Activated CD8-positive, alpha-beta T cell treated with anti-CD3 and anti-CD28 coated beads, Interleukin-2, amount 10 ng/mL, durations not matched to agents 7 days and 5 days (primary cell): ENCODE results near the gene DES. TPM values are rescaled to one million over a fixed set of nuclear protein-coding genes. Genes with fewer than 3 reads are reported as not detected.

Experiments
- ATAC-seq: fragments of 150-1000 bp; cut with Tn5 transposase; one replicate; pipeline ENCODE4 v1.10.0; 2021; ENCODE audit warnings: moderate library complexity
- CTCF ChIA-PET: fragments of 350-600 bp; sonication (Branson Sonifier 250); formaldehyde crosslinking; loops from one replicate; lab custom pipeline; 2021; ENCODE audit warnings: antibody characterized with exemption; lab: Charles Lee
- POLR2A ChIA-PET: fragments of 350-600 bp; sonication (Branson Sonifier 250); formaldehyde crosslinking; loops from one replicate; lab custom pipeline; 2021; ENCODE audit warnings: antibody characterized with exemption; lab: Charles Lee
- DNase-seq: peaks from one replicate; pipeline ENCODE4 v3.0.0-alpha.2; 2020
- H3K27ac Mint-ChIP-seq: one replicate; pipeline ENCODE4 v1.8.0; 2021; ENCODE audit warnings: mild to moderate bottlenecking, mixed read lengths
- H3K27me3 Mint-ChIP-seq: one replicate; pipeline ENCODE4 v1.8.0; 2021; ENCODE audit warnings: low read depth, mixed read lengths
- H3K36me3 Mint-ChIP-seq: one replicate; pipeline ENCODE4 v1.8.0; 2021; ENCODE audit warnings: low read depth, mixed read lengths
- H3K4me1 Mint-ChIP-seq: one replicate; pipeline ENCODE4 v1.8.0; 2021; ENCODE audit warnings: low read depth, mixed read lengths
- H3K4me3 Mint-ChIP-seq: one replicate; pipeline ENCODE4 v1.8.0; 2021; ENCODE audit warnings: mild to moderate bottlenecking, mixed read lengths
- H3K9me3 Mint-ChIP-seq: one replicate; pipeline ENCODE4 v1.8.0; 2022; ENCODE audit warnings: mixed read lengths; ENCODE audit not compliant: insufficient read depth
- total RNA-seq, 2 experiments: library from RNA; stranded (reverse); gene quantifications; one replicate each; pipeline ENCODE4 v1.2.3, GENCODE V29; 2021

Gene DES
- total RNA-seq, 2 experiments from 2014 or later: not detected

GRCh38 chr2:219472629-219473187, 54.5 kb downstream of the DES start:
- Mint-ChIP-seq H3K4me1 (peaks cover 5% of the 10 kb centered on the region), H3K27me3 (peaks cover 2% of the 10 kb centered on the region), H3K27ac (no peak overlapping the region), H3K36me3 (no peaks in the 10 kb centered on the region), H3K9me3 (no peaks in the 10 kb centered on the region), H3K4me3 (no peak overlapping the region)
- ATAC-seq (no peak), DNase-seq (no peak)
- ChIA-PET CTCF (interaction anchor here (1.1 kb wide), 1 partner anchor 13 kb away, joined by 3 read pairs; no protein-coding TSS in a partner anchor), POLR2A (interaction anchor here (1.2 kb wide), 1 partner anchor 11 kb away, joined by 3 read pairs; no protein-coding TSS in a partner anchor)

- CTCF ChIA-PET: interaction anchor here (1.1 kb wide), 1 partner anchor 13 kb away, joined by 3 read pairs; no protein-coding TSS in a partner anchor
- peaks cover 2% of the 10 kb centered on the region for H3K27me3 Mint-ChIP-seq
- POLR2A ChIA-PET: interaction anchor here (1.2 kb wide), 1 partner anchor 10 kb away, joined by 3 read pairs; no protein-coding TSS in a partner anchor
Measured at GRCh38 chr2:219473511-219473910, 55.3 kb downstream of the DES start.

GRCh38 chr2:219474285-219475060, 56.3 kb downstream of the DES start:
- ATAC-seq (no peak), DNase-seq (no peak)
- ChIA-PET POLR2A (interaction anchor here (0.6 to 1.0 kb wide), 2 partner anchors 13 to 469 kb away, joined by 3 to 4 read pairs; no protein-coding TSS in a partner anchor), CTCF (interaction anchor here (1.0 to 5.4 kb wide), 4 partner anchors 16 to 86 kb away, joined by 3 to 42 read pairs (median 6); no protein-coding TSS in a partner anchor)
- Mint-ChIP-seq H3K4me3 (no peak overlapping the region), H3K27me3 (peaks cover 2% of the 10 kb centered on the region), H3K36me3 (no peaks in the 10 kb centered on the region), H3K9me3 (no peaks in the 10 kb centered on the region), H3K27ac (no peak overlapping the region), H3K4me1 (peaks cover 5% of the 10 kb centered on the region)

More at GRCh38 chr2:219473511-219473910, 55.3 kb downstream of the DES start:
- Mint-ChIP-seq H3K36me3 (no peaks in the 10 kb centered on the region), H3K27ac (no peak overlapping the region), H3K4me1 (peaks cover 5% of the 10 kb centered on the region), H3K4me3 (no peak overlapping the region), H3K9me3 (no peaks in the 10 kb centered on the region)
- DNase-seq (no peak), ATAC-seq (no peak)

- POLR2A ChIA-PET: no interaction called here
- ATAC-seq: no peak
Measured at GRCh38 chr2:219475278-219475677, 57.1 kb downstream of the DES start.

GRCh38 chr2:219475697-219476651, 57.8 kb downstream of the DES start:
- no peaks in the 10 kb centered on the region for H3K9me3 Mint-ChIP-seq
- no peaks in the 10 kb centered on the region for H3K36me3 Mint-ChIP-seq
- H3K27ac Mint-ChIP-seq: no peak overlapping the region
- ChIA-PET POLR2A (no interaction called here), CTCF (interaction anchor here (0.7 to 5.4 kb wide), 16 partner anchors 8 to 87 kb away, joined by 3 to 42 read pairs (median 5); partner anchors contain the start of gene GMPPA)
- H3K4me3 Mint-ChIP-seq: no peak overlapping the region
- H3K4me1 Mint-ChIP-seq: peaks cover 5% of the 10 kb centered on the region
- ATAC-seq (peak; percentile 83), DNase-seq (peak; percentile 75)
- peaks cover 2% of the 10 kb centered on the region for H3K27me3 Mint-ChIP-seq

More at GRCh38 chr2:219475278-219475677, 57.1 kb downstream of the DES start:
- peaks cover 5% of the 10 kb centered on the region for H3K4me1 Mint-ChIP-seq
- H3K4me3 Mint-ChIP-seq: no peak overlapping the region
- peaks cover 2% of the 10 kb centered on the region for H3K27me3 Mint-ChIP-seq
- CTCF ChIA-PET: interaction anchor here (0.8 to 5.4 kb wide), 9 partner anchors 9 to 87 kb away, joined by 3 to 42 read pairs (median 4); partner anchors contain the start of gene GMPPA
- H3K36me3 Mint-ChIP-seq: no peaks in the 10 kb centered on the region
- no peak overlapping the region for H3K27ac Mint-ChIP-seq
- DNase-seq: no peak
- H3K9me3 Mint-ChIP-seq: no peaks in the 10 kb centered on the region

Other genes with a start within 250 kb of the DES start
- 1 to 10 TPM; 2.0 to 2.2 TPM for gene SLC23A3, start 248.3 kb upstream of the DES start, total RNA-seq
- 10 to 100 TPM; 75.1 to 81.4 TPM for gene CNPPD1, start 241.5 kb upstream of the DES start, total RNA-seq
- gene RETREG2, start 240.1 kb upstream of the DES start, total RNA-seq: 100 to 1,000 TPM; 104 to 111 TPM
- gene ZFAND2B, start 211.6 kb upstream of the DES start, total RNA-seq: 10 to 100 TPM; 57.0 to 59.5 TPM
- gene ABCB6, start 199.4 kb upstream of the DES start, total RNA-seq: 10 to 100 TPM; 11.6 to 11.9 TPM
- 10 to 100 TPM; 51.7 to 53.8 TPM for gene ATG9A, start 188.7 kb upstream of the DES start, total RNA-seq
- gene ANKZF1, start 188.6 kb upstream of the DES start, total RNA-seq: 100 to 1,000 TPM; 106 to 114 TPM
- gene GLB1L, start 172.9 kb upstream of the DES start, total RNA-seq: 1 to 10 TPM; 3.4 to 4.0 TPM
- gene STK16, start 172.9 kb upstream of the DES start, total RNA-seq: 10 to 100 TPM; 31.2 to 31.5 TPM
- not detected for gene TUBA4B, start 165.1 kb upstream of the DES start, total RNA-seq
- gene TUBA4A, start 164.5 kb upstream of the DES start, total RNA-seq: 100 to 1,000 TPM; 286 to 292 TPM
- gene DNAJB2, start 139.0 kb upstream of the DES start, total RNA-seq: 10 to 100 TPM; 43.5 to 51.1 TPM
- gene PTPRN, start 109.0 kb upstream of the DES start, total RNA-seq: under 1 TPM in 1 of 2 experiments, not detected in 1; 0.16 TPM
- gene RESP18, start 85.6 kb upstream of the DES start, total RNA-seq: not detected
- 10 to 100 TPM; 58.1 to 59.7 TPM for gene DNPEP, start 30.5 kb upstream of the DES start, total RNA-seq
- gene SPEG, start 16.5 kb downstream of the DES start, total RNA-seq: 10 to 100 TPM; 10.8 to 11.6 TPM
- 10 to 100 TPM; 37.8 to 41.2 TPM for gene GMPPA, start 80.5 kb downstream of the DES start, total RNA-seq
- not detected for gene ASIC4, start 96.1 kb downstream of the DES start, total RNA-seq
- 1 to 10 TPM; 7.1 to 7.3 TPM for gene CHPF, start 125.4 kb downstream of the DES start, total RNA-seq
- gene TMEM198, start 125.7 kb downstream of the DES start, total RNA-seq: under 1 TPM; 0.47 to 0.60 TPM
- under 1 TPM; 0.18 to 0.45 TPM for gene OBSL1, start 153.2 kb downstream of the DES start, total RNA-seq
- not detected for gene INHA, start 153.9 kb downstream of the DES start, total RNA-seq
- 10 to 100 TPM; 30.0 to 33.1 TPM for gene STK11IP, start 179.5 kb downstream of the DES start, total RNA-seq
- not detected for gene SLC4A3, start 209.3 kb downstream of the DES start, total RNA-seq